WTC11 (cell line): ENCODE results near the gene STAT1. TPM values are rescaled to one million over a fixed set of nuclear protein-coding genes. Genes with fewer than 3 reads are reported as not detected.

Source experiments
- ATAC-seq: fragments of 200-7000 bp; cut with Tn5 transposase; 2 replicates; pipeline ENCODE4 v1.10.0; 2021; ENCODE audit warnings: mild to moderate bottlenecking, moderate library complexity
- CTCF ChIA-PET: fragments of 300-600 bp; sonication (Branson Sonifier 250); formaldehyde crosslinking; loops from one replicate; lab custom pipeline; 2021; ENCODE audit warnings: antibody characterized with exemption; lab: Charles Lee
- POLR2A ChIA-PET: fragments of 350-600 bp; sonication (Branson Sonifier 250); formaldehyde crosslinking; loops from one replicate; lab custom pipeline; 2021; ENCODE audit warnings: antibody characterized with exemption; lab: Charles Lee
- DNase-seq: peaks from one replicate; pipeline ENCODE4 v3.0.0; 2021; ENCODE audit warnings: low spot score
- H3K27ac Mint-ChIP-seq: 2 replicates; pipeline ENCODE4 v1.8.0; 2021; ENCODE audit warnings: mixed read lengths
- H3K27me3 Mint-ChIP-seq: 2 replicates; pipeline ENCODE4 v1.8.0; 2021; ENCODE audit warnings: low read depth, mild to moderate bottlenecking, moderate library complexity, mixed read lengths
- H3K36me3 Mint-ChIP-seq: 2 replicates; pipeline ENCODE4 v1.8.0; 2021; ENCODE audit warnings: mixed read lengths
- H3K4me1 Mint-ChIP-seq: 2 replicates; pipeline ENCODE4 v1.8.0; 2022; ENCODE audit warnings: mixed read lengths
- H3K4me3 Mint-ChIP-seq: 2 replicates; pipeline ENCODE4 v1.8.0; 2021; ENCODE audit warnings: mild to moderate bottlenecking, moderate library complexity, mixed read lengths
- H3K9me3 Mint-ChIP-seq: 2 replicates; pipeline ENCODE4 v1.8.0; 2021; ENCODE audit warnings: mixed read lengths
- CTCF ChIP-seq: fragments of 200-600 bp; IDR thresholded peaks from 2 replicates; pipeline ENCODE4 v1.8.0; 2022; ENCODE audit warnings: antibody characterized with exemption
- ETV6 ChIP-seq: sonication (generic); formaldehyde crosslinking; IDR thresholded peaks from 2 replicates; pipeline ENCODE4 v1.8.1; 2022; ENCODE audit warnings: mild to moderate bottlenecking, missing genetic modification reagents
- FOXK1 ChIP-seq: sonication (generic); formaldehyde crosslinking; IDR thresholded peaks from 2 replicates; pipeline ENCODE4 v1.8.0; 2022; ENCODE audit warnings: mild to moderate bottlenecking, moderate library complexity, missing genetic modification reagents
- JAZF1 ChIP-seq: fragments of 250-450 bp; sonication (Bioruptor Pico); IDR thresholded peaks from 2 replicates; pipeline ENCODE4 v1.9.0; 2021; ENCODE audit warnings: moderate library complexity, mild to moderate bottlenecking, inconsistent platforms
- MXD4 ChIP-seq: fragments of 250-450 bp; sonication (Bioruptor Pico); IDR thresholded peaks from 2 replicates; pipeline ENCODE4 v1.8.0; 2021; ENCODE audit warnings: mild to moderate bottlenecking, moderate library complexity, borderline replicate concordance
- SMAD4 ChIP-seq: sonication (generic); formaldehyde crosslinking; IDR thresholded peaks from 2 replicates; pipeline ENCODE4 v1.8.0; 2022; ENCODE audit warnings: mild to moderate bottlenecking, missing genetic modification reagents
- USF2 ChIP-seq: sonication (generic); formaldehyde crosslinking; IDR thresholded peaks from 2 replicates; pipeline ENCODE4 v1.8.1; 2023; ENCODE audit warnings: mild to moderate bottlenecking, missing genetic modification reagents, moderate library complexity
- ZNF281 ChIP-seq: sonication (generic); formaldehyde crosslinking; IDR thresholded peaks from 2 replicates; pipeline ENCODE4 v1.8.0; 2023; ENCODE audit warnings: mild to moderate bottlenecking, missing genetic modification reagents
- ZNF416 ChIP-seq: fragments of 250-450 bp; sonication (Bioruptor Pico); IDR thresholded peaks from 2 replicates; pipeline ENCODE4 v1.9.0; 2021; ENCODE audit warnings: mild to moderate bottlenecking, inconsistent platforms
- ZSCAN18 ChIP-seq: fragments of 250-450 bp; sonication (Bioruptor Pico); IDR thresholded peaks from 2 replicates; pipeline ENCODE4 v2.1.2; 2022; ENCODE audit warnings: mild to moderate bottlenecking, moderate library complexity
- total RNA-seq: library from RNA; stranded (reverse); gene quantifications from 3 replicates; pipeline ENCODE4 v1.2.3, GENCODE V29; 2021
- TF ChIP-seq, protein P1 (sequence below): sonication (generic); formaldehyde crosslinking; IDR thresholded peaks from 2 replicates; pipeline ENCODE4 v1.8.1; 2023; ENCODE audit warnings: mild to moderate bottlenecking, missing genetic modification reagents
- TF ChIP-seq, protein P2 (sequence below): sonication (generic); formaldehyde crosslinking; IDR thresholded peaks from 2 replicates; pipeline ENCODE4 v1.8.0; 2023; ENCODE audit warnings: missing genetic modification reagents, mild to moderate bottlenecking, borderline replicate concordance
- TF ChIP-seq, protein P3 (sequence below): sonication (generic); formaldehyde crosslinking; IDR thresholded peaks from 2 replicates; pipeline ENCODE4 v1.8.1; 2022; ENCODE audit warnings: low read depth, missing genetic modification reagents, borderline replicate concordance

The STAT1 gene
- total RNA-seq, 1 experiment from 2014 or later, result 36.1 TPM

DNA sequence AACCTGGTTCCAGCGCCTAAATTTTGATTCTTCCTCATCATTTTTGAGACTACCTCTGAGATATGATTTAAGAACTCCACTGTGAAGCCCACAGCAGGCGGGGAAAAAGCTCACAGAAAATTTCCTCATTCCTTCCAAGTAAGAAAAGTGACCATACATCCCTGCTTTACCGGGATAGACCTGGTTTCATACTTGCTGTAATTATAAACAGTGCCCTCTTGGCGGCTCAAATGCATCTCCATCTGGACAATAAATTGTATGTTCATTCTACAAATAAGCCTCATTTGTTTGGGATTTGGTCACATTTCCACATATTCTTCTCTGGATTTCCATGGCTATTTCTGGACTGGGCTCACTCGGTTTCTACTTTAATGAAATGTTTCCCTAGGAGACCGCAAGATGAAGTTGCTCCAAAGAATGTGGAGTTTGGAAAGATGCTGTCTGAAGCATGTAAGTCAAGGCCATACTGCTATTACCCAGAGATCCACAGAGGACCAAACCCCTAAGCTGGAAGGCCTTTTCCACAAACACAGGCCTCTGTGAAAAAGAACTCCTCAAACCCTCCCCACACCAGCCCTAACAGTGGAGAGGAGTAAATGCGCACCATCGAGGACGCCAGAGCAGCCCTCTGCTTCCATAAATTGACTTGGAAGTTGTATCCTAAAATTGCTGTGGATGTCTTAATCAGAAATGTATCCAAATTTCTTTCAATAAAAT, 13.9 kb downstream of the STAT1 start (continued):
- TF ChIP-seq ZSCAN18 (no peak), ZNF416 (CRISPR knock-in tag) (no peak), FOXK1 (CRISPR knock-in tag) (no peak), USF2 (CRISPR knock-in tag) (no peak), MXD4 (CRISPR knock-in tag) (no peak)
- TF ChIP-seq, protein P1, sequence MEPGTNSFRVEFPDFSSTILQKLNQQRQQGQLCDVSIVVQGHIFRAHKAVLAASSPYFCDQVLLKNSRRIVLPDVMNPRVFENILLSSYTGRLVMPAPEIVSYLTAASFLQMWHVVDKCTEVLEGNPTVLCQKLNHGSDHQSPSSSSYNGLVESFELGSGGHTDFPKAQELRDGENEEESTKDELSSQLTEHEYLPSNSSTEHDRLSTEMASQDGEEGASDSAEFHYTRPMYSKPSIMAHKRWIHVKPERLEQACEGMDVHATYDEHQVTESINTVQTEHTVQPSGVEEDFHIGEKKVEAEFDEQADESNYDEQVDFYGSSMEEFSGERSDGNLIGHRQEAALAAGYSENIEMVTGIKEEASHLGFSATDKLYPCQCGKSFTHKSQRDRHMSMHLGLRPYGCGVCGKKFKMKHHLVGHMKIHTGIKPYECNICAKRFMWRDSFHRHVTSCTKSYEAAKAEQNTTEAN (CRISPR knock-in tag), result no peak
- TF ChIP-seq, protein P2, sequence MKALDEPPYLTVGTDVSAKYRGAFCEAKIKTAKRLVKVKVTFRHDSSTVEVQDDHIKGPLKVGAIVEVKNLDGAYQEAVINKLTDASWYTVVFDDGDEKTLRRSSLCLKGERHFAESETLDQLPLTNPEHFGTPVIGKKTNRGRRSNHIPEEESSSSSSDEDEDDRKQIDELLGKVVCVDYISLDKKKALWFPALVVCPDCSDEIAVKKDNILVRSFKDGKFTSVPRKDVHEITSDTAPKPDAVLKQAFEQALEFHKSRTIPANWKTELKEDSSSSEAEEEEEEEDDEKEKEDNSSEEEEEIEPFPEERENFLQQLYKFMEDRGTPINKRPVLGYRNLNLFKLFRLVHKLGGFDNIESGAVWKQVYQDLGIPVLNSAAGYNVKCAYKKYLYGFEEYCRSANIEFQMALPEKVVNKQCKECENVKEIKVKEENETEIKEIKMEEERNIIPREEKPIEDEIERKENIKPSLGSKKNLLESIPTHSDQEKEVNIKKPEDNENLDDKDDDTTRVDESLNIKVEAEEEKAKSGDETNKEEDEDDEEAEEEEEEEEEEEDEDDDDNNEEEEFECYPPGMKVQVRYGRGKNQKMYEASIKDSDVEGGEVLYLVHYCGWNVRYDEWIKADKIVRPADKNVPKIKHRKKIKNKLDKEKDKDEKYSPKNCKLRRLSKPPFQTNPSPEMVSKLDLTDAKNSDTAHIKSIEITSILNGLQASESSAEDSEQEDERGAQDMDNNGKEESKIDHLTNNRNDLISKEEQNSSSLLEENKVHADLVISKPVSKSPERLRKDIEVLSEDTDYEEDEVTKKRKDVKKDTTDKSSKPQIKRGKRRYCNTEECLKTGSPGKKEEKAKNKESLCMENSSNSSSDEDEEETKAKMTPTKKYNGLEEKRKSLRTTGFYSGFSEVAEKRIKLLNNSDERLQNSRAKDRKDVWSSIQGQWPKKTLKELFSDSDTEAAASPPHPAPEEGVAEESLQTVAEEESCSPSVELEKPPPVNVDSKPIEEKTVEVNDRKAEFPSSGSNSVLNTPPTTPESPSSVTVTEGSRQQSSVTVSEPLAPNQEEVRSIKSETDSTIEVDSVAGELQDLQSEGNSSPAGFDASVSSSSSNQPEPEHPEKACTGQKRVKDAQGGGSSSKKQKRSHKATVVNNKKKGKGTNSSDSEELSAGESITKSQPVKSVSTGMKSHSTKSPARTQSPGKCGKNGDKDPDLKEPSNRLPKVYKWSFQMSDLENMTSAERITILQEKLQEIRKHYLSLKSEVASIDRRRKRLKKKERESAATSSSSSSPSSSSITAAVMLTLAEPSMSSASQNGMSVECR, result no peak
- TF ChIP-seq, protein P3, sequence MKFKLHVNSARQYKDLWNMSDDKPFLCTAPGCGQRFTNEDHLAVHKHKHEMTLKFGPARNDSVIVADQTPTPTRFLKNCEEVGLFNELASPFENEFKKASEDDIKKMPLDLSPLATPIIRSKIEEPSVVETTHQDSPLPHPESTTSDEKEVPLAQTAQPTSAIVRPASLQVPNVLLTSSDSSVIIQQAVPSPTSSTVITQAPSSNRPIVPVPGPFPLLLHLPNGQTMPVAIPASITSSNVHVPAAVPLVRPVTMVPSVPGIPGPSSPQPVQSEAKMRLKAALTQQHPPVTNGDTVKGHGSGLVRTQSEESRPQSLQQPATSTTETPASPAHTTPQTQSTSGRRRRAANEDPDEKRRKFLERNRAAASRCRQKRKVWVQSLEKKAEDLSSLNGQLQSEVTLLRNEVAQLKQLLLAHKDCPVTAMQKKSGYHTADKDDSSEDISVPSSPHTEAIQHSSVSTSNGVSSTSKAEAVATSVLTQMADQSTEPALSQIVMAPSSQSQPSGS, result no peak

- POLR2A ChIA-PET, result interaction anchor here (0.6 kb wide), 1 partner anchor 562 kb away, joined by 4 read pairs; no protein-coding TSS in a partner anchor
- peaks cover 82% of the 10 kb centered on the region for H3K36me3 Mint-ChIP-seq
- TF ChIP-seq CTCF, result no peak
- TF ChIP-seq JAZF1, result no peak
- TF ChIP-seq ZNF281 (CRISPR knock-in tag), result no peak
- no peak for TF ChIP-seq SMAD4
- TF ChIP-seq USF2 (CRISPR knock-in tag), result no peak
- no peak for TF ChIP-seq ETV6 (CRISPR knock-in tag)
These were observed 14.9 kb downstream of the STAT1 start for GRCh38 chr2:190999058-190999457.

More at GRCh38 chr2:190999058-190999457, 14.9 kb downstream of the STAT1 start:
- no peak for DNase-seq
- ATAC-seq, result no peak
- H3K4me3 Mint-ChIP-seq, result no peak overlapping the region
- CTCF ChIA-PET, result no interaction called here
- H3K4me1 Mint-ChIP-seq, result no peaks in the 10 kb centered on the region
- no peaks in the 10 kb centered on the region for H3K27me3 Mint-ChIP-seq
- H3K9me3 Mint-ChIP-seq, result no peaks in the 10 kb centered on the region
- no peak overlapping the region for H3K27ac Mint-ChIP-seq
